HG03135 (cell line): ENCODE results near the gene NOB1.
"Not testable (repeated sequence)": the region's sequence is repeated elsewhere in the genome, so short reads cannot be mapped to it uniquely, and the experiment has no call there.

ENCODE experiments used
- ATAC-seq: cut with Tn5 transposase; IDR thresholded peaks from one replicate; pipeline ENCODE4 v1.9.1; 2021; ENCODE audit warnings: mild to moderate bottlenecking, moderate library complexity; ENCODE audit not compliant: unreplicated experiment

The NOB1 gene

DNA sequence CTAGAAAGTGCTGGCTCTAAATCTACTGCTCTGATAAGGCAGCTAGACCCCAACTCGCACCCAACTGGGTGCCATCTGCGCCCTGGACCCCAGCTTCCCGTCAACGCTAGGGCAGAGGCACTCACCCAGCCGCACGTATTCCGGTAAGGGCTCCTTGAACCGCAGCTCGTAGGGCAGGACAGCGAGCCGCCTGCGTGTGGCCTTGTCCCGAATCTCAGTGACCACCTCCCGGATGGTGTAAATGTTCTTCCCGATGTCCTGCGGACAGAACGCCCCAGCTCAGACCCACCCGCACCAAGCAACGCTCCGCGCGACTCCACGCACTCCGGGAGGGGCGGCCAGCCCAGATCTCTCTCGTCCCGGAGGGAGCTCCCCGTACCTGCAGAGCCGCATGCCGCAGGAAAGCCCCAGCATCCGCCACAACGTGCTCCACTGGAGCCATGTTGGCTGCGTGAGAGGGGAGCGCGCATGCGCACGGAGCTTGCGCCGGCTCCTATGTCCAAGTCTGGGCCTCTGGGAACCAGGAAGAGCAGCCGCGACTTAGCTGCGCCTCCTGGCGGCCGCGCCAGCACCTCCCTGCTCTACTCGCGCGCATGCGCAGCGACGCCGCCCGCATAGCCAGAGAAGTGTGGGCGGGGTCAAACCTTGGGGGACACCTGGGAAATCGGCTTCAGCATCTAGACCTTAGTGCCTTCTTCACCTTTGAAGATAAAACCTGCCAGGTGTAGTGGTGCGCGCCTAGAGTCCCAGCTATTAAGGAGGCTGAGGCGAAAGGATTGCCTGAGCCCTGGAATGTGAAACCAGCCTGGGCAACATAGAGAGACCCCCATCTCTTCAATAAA lies at the start of gene NOB1:
NOB1 (minus strand) TSS at position 458 of the 842 bp plus-strand sequence; CDS start at position 442, 16 bp downstream.
- peak; percentile 91 for ATAC-seq

DNA sequence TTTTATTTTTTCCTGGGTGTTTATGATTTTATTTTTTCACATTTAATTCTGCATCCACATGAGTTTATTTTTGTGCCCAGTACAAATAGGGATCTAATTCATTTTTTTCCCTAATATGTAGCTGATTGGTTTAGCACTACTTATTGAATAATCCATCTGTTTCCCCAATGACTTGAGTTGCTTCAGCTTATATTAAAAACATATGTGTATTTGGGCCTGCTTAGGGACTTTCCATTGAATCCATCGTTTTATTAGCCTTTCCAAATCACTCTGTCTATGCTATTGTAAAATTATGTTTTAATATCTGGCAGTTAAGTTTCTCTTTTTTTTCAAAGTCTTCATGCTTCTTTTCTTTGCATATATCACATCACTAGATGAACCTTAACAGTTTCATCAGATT lies 49.6 kb upstream of the NOB1 start:
- no peak for ATAC-seq

DNA sequence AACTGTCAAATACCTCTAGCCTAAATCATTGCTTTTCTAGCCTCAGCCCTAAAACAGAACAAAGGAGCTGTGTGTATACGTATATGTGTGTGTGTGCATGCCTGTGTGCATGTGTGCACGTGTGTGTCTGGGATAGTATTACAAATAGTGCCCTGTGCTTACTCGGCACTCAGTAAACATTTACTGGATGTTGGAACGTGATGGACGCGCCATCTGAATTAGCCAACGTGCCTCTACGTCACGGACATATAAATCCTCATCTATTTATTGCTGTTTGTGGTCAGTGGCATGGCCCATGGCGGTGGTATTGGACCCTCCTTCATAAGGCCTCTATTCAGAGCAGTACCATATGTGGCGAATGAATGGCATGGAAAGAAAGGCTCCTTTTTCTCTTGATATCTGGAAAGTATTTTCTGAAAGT lies 44.9 kb upstream of the NOB1 start:
- ATAC-seq, result no peak

- ATAC-seq, result no peak
Observed at GRCh38 chr16:69798466-69798865, 43.7 kb upstream of the NOB1 start.

DNA sequence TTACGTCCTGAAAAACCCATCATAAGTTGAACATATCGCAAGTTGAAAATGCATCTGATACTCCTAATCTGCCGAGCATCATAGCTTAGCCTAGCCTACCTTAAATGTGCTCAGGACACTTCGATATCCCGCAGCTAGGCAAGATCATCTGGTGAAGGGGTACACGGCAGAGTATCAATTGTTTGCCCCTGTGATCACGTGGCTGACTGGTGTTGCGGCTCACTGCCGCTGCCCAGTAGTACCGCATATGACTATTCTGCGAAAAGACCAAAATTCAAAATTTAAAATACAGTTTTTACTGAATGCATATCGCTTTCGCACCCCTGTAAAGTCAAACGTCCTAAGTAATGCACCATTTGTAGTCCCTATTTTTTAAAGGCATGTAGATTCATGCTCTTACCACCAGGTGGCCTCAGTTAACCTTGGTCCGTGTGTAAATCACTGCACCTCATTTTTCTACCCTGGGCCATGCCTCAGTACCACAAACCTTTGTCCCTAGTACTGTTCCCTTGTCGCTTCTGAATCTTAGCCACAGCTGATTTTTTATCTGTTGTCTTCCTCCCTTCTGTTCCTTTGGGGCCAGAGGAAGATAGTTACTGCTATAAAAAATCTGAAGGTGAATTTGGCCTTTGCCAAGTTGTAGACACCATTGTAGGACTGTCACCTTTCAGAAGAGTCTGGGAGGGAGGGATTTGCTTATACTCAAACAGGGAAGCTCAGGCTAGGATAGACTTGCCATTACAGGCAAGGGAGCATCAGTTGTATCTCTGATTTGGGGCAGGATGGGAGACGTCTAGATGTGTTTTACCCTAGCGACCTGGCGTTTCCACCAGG lies 41.8 kb upstream of the NOB1 start:
- no peak for ATAC-seq

DNA sequence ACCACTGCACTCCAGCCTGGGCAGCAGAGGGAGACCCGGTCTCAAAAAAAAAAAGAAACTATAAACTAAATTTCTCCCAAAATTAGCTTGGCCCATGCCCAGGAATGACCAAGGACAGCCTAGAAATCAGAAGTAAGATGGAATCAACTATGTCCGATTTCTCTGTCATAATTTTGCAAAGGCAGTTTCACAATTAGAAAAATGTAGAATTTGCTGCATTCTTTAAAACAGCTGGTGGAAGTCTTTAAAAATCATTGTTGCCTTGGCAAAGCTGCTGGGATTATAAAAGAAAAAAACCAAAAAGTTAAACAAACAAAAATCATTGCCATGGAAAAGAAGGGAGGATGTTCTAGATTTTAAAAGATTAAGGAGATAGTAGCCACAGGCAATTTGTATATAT lies 39.8 kb upstream of the NOB1 start:
- no peak for ATAC-seq

DNA sequence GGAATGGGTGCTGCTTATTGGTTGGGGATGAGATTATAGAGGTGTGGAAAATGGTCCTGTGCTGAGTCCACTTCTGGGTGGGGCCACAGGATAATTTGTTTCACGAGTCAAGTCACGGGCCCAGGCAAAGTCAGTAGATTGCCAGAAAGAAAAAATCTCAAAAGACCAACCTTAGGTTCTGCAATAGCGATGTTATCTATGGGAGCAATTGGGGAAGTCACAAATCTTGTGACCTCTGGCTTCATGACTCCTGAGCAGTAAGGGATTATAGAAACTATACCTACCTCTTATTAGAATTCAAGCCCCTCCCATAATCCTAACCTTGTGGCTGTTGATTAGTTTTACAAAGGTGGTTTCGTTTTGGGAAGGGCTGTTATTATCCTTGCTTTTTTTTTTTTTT lies 38.8 kb upstream of the NOB1 start:
- ATAC-seq, result no peak

DNA sequence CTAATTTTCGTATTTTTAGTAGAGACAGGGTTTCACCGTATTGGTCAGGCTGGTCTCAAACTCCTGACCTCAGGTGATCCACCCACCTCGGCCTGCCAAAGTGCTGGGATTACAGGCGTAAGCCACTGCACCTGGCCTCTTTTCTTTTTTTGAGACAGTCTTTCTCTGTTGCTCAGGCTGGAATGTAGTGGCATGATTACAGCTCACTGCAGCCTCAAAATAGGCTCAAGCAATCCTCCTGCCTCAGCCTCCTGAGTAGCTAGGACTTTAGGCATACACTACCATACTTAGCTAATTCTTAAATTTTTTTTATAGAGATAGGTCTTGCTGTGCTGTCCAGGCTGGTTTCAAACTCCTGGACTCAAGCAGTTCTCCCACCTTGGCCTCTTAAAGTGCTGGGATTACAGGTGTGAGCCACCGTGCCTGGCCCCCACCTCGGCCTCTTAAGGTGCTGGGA lies 36.7 kb upstream of the NOB1 start:
- not testable (repeated sequence) for ATAC-seq

DNA sequence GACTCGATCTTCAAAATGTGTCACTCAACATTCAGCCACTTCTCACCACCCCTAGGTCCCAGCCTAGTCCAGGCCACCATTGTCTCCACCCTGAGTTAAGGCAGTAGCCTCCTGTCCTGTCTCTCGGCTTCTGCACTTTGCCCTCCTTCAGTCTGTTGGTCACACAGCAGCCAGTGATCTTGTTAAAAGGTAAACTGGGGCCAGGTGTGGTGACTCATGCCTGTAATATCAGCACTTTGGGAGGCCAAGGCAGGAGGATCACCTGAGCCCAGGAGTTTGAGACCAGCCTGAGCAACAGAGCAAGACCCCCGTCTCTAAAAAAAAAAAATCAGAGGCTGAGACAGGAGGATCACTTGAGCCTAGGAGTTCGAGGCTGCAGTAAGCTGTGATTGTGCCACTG lies 33.2 kb upstream of the NOB1 start:
- no peak for ATAC-seq

GRCh38 chr16:69784586-69784985 lies 29.9 kb upstream of the NOB1 start:
- no peak for ATAC-seq

DNA sequence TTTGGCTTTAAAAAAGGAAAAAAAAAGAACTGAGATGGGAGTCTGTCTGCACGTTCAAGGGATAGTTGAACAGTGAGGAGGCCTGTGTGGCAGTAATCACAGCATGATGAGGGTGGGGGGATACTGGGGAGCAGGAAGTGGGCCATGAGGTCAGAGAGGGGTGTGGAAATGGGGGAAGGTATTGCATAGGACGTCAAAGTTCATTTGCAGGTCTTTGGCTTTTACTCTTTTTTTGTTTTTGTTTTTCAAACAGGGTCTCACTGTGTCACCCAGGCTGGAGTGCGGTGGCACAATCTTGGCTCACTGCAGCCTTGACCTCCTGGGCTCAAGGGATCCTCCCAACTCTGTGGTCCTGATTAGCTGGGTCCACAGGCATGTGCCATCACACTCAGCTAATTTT lies 26.4 kb upstream of the NOB1 start:
- no peak for ATAC-seq

- no peak for ATAC-seq
Observed at GRCh38 chr16:69779724-69780123, 25.0 kb upstream of the NOB1 start.

- no peak for ATAC-seq
Observed at GRCh38 chr16:69775563-69775962, 20.8 kb upstream of the NOB1 start.

- no peak for ATAC-seq
Observed at GRCh38 chr16:69773260-69773947, 18.7 kb upstream of the NOB1 start.

DNA sequence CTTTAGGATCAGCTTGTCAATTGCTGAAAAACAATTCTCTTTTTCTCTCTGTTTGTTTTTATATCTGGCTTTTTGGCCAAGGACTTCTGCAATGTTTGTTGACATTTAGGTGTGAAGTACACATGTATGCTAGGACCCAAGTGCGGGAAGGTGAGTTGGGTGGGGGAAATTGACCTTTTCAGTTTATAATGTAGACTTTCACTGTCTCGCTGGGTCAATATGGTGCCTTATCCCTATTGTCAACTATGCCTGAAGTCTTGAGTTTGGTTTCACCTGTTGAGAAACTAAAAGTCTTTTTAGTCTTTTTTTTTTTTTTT lies 16.9 kb upstream of the NOB1 start:
- no peak for ATAC-seq

- no peak for ATAC-seq
Observed at GRCh38 chr16:69769404-69769803, 14.7 kb upstream of the NOB1 start.

GRCh38 chr16:69768666-69769065 lies 13.9 kb upstream of the NOB1 start:
- no peak for ATAC-seq

DNA sequence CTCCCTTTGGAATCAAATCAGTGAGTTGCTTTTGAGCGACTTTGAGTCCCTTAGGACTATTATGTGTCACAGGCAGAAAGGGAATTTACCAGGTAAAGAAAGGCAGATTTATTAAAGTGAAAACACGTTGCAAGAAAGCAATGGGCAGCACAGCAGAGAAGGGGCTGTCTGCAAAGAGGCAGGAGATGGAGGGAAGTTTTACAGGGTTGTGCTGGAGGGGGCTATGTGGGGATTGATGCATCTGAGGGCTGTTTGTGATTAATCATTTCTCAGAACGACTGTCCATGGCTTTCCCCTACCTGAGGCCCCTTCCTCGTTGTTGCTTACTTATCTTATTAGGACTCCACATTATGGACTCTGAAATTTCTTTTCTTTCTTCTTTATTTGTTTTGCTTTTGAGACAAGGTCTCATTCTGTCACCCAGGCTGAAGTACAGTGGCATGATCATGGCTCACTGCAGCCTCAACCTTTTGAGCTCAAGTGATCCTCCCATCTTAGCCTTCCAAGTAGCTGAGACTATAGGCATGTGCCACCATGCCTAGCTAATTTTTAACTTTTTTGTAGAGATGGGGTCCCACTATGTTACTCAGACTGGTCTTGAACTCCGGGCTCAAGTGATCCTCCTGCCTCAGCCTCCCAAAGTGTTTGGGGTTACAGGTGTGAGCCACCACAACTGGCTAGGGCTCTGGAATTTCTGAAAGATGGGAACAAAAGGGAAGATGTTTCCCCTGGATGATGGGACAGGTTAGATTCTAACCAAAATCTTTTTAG lies 12.9 kb upstream of the NOB1 start:
- no peak for ATAC-seq

DNA sequence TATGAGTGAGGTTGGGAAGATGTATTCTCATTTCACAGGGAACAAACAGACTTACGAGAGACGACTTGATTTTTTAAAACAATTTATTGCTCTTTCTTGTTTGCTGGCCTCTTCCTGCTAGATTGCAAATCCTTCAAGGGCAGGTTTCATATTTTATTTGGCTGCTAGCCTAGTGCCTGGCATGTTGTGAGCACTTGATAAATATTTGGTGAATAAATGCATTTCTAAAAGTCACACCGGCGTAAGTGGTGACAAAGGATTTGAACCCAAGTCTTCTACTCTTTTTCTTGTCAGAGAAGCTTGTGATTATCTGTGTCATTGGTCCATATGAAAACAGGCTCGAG lies 8.8 kb upstream of the NOB1 start:
- no peak for ATAC-seq

- peak; percentile 40 for ATAC-seq
Observed at GRCh38 chr16:69762814-69763598, 8.3 kb upstream of the NOB1 start.
